Mucosa of descending colon (tissue), 3 donors: Measurements from ENCODE around the gene CHIT1. TPM values are rescaled to one million over a fixed set of nuclear protein-coding genes. Genes with fewer than 3 reads are reported as not detected.

Source experiments
- ATAC-seq: fragments of 200-7000 bp; cut with Tn5 transposase; one replicate; pipeline ENCODE4 v1.9.1; 2020; ENCODE audit warnings: mild to moderate bottlenecking, moderate library complexity
- DNase-seq, 3 donors: peaks; one replicate each; pipeline ENCODE4 v3.0.0-alpha.2; 2020
- H3K36me3 ChIP-seq: fragments of 200-600 bp; one replicate; pipeline ENCODE4 v1.8.0; 2021; ENCODE audit warnings: low read depth, mild to moderate bottlenecking
- H3K4me1 ChIP-seq: fragments of 200-600 bp; one replicate; pipeline ENCODE4 v1.8.0; 2021; ENCODE audit warnings: low read depth, mild to moderate bottlenecking
- H3K4me3 ChIP-seq: fragments of 200-600 bp; one replicate; pipeline ENCODE4 v1.8.0; 2021; ENCODE audit warnings: mild to moderate bottlenecking
- H3K9me3 ChIP-seq: fragments of 200-600 bp; one replicate; pipeline ENCODE4 v1.8.0; 2021; ENCODE audit warnings: mild to moderate bottlenecking
- intact Hi-C, 2 donors: fragments of 100-400 bp; cut with DNase I in 1 of 2; cut with micrococcal nuclease in 1 of 2; formaldehyde crosslinking; loops; one replicate each; pipeline versions ENCODE4 v1.11.0 to v1.11.1; 2022; cut with DNase I, micrococcal nuclease
- long read RNA-seq, 2 donors: library from polyadenylated mRNA; unstranded; transcript quantifications; one replicate each; pipeline ENCODE4 v2.0.0, GENCODE V29; 2019 to 2021
- total RNA-seq, 3 donors: library from RNA; stranded (reverse); fragmentation: NEBNext Ultra II Directional in 2 of 3; extraction: Animal tissue kit (Norgen Biotek cat#: 25700) in 2 of 3; gene quantifications; one replicate each; pipeline versions ENCODE4 v1.2.1 to v1.2.4, GENCODE V29; 2021 to 2023
- TF ChIP-seq, protein P1 (sequence below): fragments of 200-600 bp; IDR thresholded peaks from one replicate; pipeline ENCODE4 v1.8.0; 2022; ENCODE audit warnings: antibody characterized with exemption, mild to moderate bottlenecking
- donor health status: DM: no; HTN: no; CAD: no; lungs with moderate emphysema.
- donor health status: DM: no; HTN: no; CAD: no.
- donor health status: DM: no; HTN: yes; CAD: no.

CHIT1 gene
- under 1 TPM in 2 of 3 donors, not detected in 1; 0.13 to 0.96 TPM for total RNA-seq
- long read RNA-seq, donor 1 = 0 reads
- long read RNA-seq, donor 2 = 0 reads

DNA sequence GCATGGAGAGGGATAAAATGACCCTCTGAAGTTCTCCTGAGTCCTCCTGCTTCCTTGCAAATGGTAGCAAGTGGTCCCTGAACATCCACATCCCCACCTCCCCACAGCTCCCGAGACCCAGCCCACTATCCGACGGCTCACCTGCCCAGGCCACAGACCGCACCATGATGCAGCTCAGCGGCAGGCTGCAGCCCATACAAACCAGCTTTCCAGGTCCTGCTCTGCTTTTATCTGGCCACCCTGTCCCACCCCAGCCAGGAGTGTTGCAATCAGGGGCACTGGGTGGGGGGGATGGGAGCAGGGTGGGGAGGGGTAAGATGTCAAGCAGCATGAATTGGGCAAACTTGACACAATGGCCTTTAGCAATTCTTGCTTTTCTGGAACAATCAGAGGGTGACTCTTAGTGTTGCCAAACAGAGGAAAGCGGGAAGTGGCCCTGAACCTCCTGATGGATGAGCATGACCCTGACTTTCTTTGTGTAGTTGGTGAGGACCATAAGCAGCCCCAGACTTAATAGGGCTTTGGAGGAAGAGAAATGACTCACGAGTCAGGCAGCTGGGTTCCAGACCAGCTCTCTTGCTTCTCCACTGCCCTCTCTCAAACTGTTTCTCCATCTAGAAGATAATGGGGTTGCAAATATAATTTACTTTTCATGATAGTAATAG, at the start of gene CHIT1:
Gene CHIT1 (minus strand): TSS at position 203 of the 665 bp plus-strand sequence. CDS start 37 bp downstream, at position 166.
- H3K36me3 ChIP-seq = no peaks in the 10 kb centered on the region
- no peak for DNase-seq
- intact Hi-C loops = no loop called here
- ATAC-seq = no peak
- no peaks in the 10 kb centered on the region for H3K4me1 ChIP-seq
- peaks cover 2% of the 10 kb centered on the region for H3K9me3 ChIP-seq
- TF ChIP-seq, protein P1, sequence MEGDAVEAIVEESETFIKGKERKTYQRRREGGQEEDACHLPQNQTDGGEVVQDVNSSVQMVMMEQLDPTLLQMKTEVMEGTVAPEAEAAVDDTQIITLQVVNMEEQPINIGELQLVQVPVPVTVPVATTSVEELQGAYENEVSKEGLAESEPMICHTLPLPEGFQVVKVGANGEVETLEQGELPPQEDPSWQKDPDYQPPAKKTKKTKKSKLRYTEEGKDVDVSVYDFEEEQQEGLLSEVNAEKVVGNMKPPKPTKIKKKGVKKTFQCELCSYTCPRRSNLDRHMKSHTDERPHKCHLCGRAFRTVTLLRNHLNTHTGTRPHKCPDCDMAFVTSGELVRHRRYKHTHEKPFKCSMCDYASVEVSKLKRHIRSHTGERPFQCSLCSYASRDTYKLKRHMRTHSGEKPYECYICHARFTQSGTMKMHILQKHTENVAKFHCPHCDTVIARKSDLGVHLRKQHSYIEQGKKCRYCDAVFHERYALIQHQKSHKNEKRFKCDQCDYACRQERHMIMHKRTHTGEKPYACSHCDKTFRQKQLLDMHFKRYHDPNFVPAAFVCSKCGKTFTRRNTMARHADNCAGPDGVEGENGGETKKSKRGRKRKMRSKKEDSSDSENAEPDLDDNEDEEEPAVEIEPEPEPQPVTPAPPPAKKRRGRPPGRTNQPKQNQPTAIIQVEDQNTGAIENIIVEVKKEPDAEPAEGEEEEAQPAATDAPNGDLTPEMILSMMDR = no peak
- H3K4me3 ChIP-seq = no peak within 1 kb of the TSS

DNA sequence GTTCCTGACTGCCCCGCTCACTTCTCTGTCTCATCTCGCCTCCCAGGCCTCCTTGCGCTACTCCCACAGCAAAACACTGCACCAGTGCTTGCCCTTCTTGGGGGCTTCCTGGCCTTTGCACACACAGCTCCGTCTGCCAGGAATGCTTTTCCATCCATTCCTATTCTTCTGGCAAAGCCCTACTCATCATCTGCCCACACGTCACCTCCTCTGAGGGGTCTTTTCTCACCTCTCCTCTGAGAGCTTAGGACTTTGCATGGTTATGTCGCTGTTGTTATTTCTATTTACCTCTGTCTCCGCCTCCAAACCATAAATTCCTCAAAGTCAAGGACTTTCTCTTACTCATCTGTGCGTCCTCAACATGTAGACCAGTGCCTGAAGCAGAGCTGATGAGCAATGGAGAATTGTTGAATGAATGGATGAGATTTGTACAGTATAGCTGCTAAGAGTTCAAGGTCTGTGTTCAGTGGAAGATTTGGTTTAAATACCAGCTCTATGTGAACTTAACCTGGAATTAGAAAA, 49.5 kb upstream of the CHIT1 start:
- intact Hi-C loops = loop anchor here (10.0 kb wide), 2 partner anchors 166 to 206 kb away; no protein-coding TSS in a partner anchor
- DNase-seq (no peak), ATAC-seq (no peak)
- no peaks in the 10 kb centered on the region for H3K36me3 ChIP-seq
- H3K4me3 ChIP-seq = no peak overlapping the region
- no peaks in the 10 kb centered on the region for H3K9me3 ChIP-seq
- TF ChIP-seq, protein P1 = no peak
- peaks cover 39% of the 10 kb centered on the region for H3K4me1 ChIP-seq

DNA sequence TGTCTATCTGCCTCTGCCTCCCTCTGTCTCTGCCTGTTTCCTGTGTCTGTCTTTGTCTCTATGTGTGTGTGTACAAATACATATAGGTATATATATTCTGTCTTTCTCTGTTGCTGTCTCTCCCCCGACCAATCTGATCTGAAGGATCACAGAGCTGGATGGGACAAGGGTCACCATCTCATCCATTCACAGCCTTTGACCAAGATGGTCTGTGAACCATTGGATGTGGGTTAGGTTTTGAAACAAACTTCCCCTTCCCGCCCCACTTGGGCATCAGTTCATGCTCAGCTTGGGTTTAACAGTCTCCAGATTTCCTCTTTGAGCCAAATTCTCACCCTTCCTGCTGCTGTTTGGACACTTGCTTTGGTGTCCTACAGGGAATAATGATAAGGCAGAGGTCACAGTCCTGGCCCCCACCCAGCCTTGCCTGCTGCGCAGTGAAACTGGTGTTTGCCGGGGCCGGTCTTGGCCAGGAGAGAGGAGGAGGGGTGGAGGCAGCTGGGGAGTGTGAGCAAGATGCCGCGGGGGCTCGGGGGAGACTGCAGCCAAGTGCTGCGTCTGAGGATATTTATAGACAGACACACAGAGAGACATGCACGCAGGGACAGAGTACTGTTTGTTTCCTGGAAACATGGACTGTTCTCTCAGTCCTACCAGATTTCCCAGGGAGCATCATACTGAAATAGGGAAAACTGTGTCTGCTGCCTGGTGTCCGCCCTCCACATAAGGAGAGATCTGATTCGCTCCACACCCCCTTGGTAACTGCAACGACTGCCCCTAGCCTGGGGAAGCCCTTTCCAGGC, 48.8 kb upstream of the CHIT1 start:
- H3K4me1 ChIP-seq = peaks cover 44% of the 10 kb centered on the region
- H3K4me3 ChIP-seq = no peak overlapping the region
- H3K9me3 ChIP-seq = no peaks in the 10 kb centered on the region
- DNase-seq = peak; percentile 76 to 85 (median 78)
- ATAC-seq = peak; percentile 45
- intact Hi-C loops = loop anchor here (10.0 kb wide), 2 partner anchors 167 to 207 kb away; no protein-coding TSS in a partner anchor
- TF ChIP-seq, protein P1 = no peak
- H3K36me3 ChIP-seq = no peaks in the 10 kb centered on the region

DNA sequence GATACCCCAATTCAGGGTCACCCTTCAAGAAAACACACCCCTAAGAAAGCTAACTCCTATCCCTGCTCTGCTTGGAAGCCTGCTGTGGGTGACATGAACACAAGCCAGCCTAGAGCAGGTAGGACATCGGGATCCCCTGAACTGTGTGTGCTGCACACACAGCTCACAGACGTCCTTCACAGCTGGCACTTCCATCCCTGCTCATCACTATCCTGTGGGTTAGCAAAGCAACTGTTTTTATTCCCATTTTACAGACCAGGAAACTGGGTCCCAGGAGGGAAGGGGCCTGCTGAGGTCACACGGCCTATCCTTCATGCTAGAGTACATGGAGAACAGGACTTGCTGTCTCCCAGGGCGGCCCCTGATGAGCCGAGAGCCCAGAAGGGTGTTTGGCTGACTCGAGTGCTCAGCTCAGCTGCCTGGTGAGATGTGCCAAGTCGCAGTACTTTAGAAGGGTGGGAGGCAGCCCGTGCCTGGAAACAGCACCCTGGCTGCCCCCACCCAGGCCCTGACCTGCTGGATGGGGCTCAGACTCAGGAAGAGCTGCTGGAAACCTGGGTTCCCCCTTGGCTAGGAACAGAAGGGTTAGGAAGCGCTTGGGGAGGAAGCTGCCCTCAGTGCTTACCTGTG, 47.6 kb upstream of the CHIT1 start:
- Histone ChIP-seq H3K4me3 (no peak overlapping the region), H3K4me1 (peaks cover 45% of the 10 kb centered on the region), H3K36me3 (no peaks in the 10 kb centered on the region), H3K9me3 (no peaks in the 10 kb centered on the region)
- peak in 1 of 3 donors; percentile 18 for DNase-seq
- ATAC-seq = no peak
- TF ChIP-seq, protein P1 = no peak
- intact Hi-C loops = loop anchor here (10.0 kb wide), 2 partner anchors 168 to 208 kb away; no protein-coding TSS in a partner anchor

DNA sequence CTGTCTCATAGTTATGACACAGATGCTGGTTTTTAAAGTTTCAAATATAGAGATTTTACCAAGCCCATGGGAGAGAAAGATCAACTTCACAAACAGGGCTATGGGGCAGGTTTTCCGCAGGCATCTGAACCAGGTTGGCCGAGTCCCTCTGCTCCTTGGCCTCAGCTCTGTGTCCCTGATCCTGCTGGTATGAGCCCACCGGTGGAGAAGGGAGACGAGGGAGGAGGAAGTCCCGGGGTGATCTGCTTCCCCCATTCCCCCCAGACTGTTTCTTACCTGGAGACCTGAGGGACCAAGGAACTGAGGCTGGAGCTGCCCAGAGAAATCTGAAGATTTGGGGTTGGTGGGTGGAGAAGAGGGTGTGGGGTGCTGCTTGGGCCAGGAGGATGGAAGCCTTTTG, 46.9 kb upstream of the CHIT1 start:
- no peaks in the 10 kb centered on the region for H3K36me3 ChIP-seq
- no peaks in the 10 kb centered on the region for H3K9me3 ChIP-seq
- intact Hi-C loops = loop anchor here (10.0 kb wide), 2 partner anchors 168 to 208 kb away; no protein-coding TSS in a partner anchor
- DNase-seq (peak in 1 of 3 donors; percentile 2), ATAC-seq (no peak)
- TF ChIP-seq, protein P1 = no peak
- H3K4me3 ChIP-seq = no peak overlapping the region
- H3K4me1 ChIP-seq = peaks cover 45% of the 10 kb centered on the region
